ENCODE results near the gene ZNF304. TPM values are rescaled to one million over a fixed set of nuclear protein-coding genes. Genes with fewer than 3 reads are reported as not detected.
"Not testable (repeated sequence)": the region's sequence is repeated elsewhere in the genome, so short reads cannot be mapped to it uniquely, and the experiment has no call there.

Gene ZNF304
- total and polyA plus RNA-seq, 5 donors from 2014 or later, result 1.9 to 6.8 (median 3.1) TPM

- no peak for DNase-seq
- Histone ChIP-seq H3K4me3 (ENCODE audit: low read depth, low read length) (peak overlapping the region; percentile 80), H3K27ac (ENCODE audit: insufficient read depth, low read length, poor library complexity, severe bottlenecking) (peak overlapping the region; percentile 94), H3K9me3 (ENCODE audit: control insufficient read depth in 2 of 2, low read length in 2 of 2) (peaks cover 38 to 42% of the 10 kb centered on the region in 2 experiments), H3K27me3 (ENCODE audit: control insufficient read depth, insufficient read depth, low read length) (no peaks in the 10 kb centered on the region), H3K4me1 (ENCODE audit: control insufficient read depth, insufficient read depth, low read length, poor library complexity, severe bottlenecking) (peaks cover 7% of the 10 kb centered on the region), H3K36me3 (ENCODE audit: control insufficient read depth, insufficient read depth, low read length) (peaks cover 5% of the 10 kb centered on the region)
- Mint-ChIP-seq H3K9me3 (peaks cover 0 to 54% (median 16%) of the 10 kb centered on the region in 7 donors), H3K27me3 (no peaks in the 10 kb centered on the region), H3K27ac (peak overlapping the region in 1 of 3 donors; percentile 99), H3K4me1 (peaks cover 13 to 22% (median 15%) of the 10 kb centered on the region in 4 donors), H3K4me3 (peak overlapping the region in 3 of 4 donors; percentile 93 to 97 (median 96)), H3K36me3 (peaks cover 26% of the 10 kb centered on the region)
- no peak for ATAC-seq (ENCODE audit: low read depth in 2 of 2)
Measured at GRCh38 chr19:57362419-57362818, 11.3 kb downstream of the ZNF304 start.

- Mint-ChIP-seq H3K36me3 (peaks cover 26% of the 10 kb centered on the region), H3K4me3 (peak within 1 kb of the TSS; percentile 93 to 97 (median 96)), H3K27me3 (no peaks in the 10 kb centered on the region), H3K27ac (peak within 1 kb of the TSS; percentile 98 to 99 (median 98)), H3K4me1 (peaks cover 13 to 22% (median 17%) of the 10 kb centered on the region in 4 donors), H3K9me3 (peaks cover 0 to 53% (median 20%) of the 10 kb centered on the region in 7 donors)
- ATAC-seq (ENCODE audit: low read depth in 2 of 2), result peak; percentile 93 to 94
- Histone ChIP-seq H3K27me3 (ENCODE audit: control insufficient read depth, insufficient read depth, low read length) (no peaks in the 10 kb centered on the region), H3K9me3 (ENCODE audit: control insufficient read depth in 2 of 2, low read length in 2 of 2) (peaks cover 33 to 36% of the 10 kb centered on the region in 2 experiments), H3K4me3 (ENCODE audit: low read depth, low read length) (peak within 1 kb of the TSS; percentile 80), H3K36me3 (ENCODE audit: control insufficient read depth, insufficient read depth, low read length) (peaks cover 1% of the 10 kb centered on the region), H3K4me1 (ENCODE audit: control insufficient read depth, insufficient read depth, low read length, poor library complexity, severe bottlenecking) (peaks cover 7% of the 10 kb centered on the region), H3K27ac (ENCODE audit: insufficient read depth, low read length, poor library complexity, severe bottlenecking) (peak within 1 kb of the TSS; percentile 94)
- DNase-seq, result peak; percentile 94 to 99 (median 98)
Measured at GRCh38 chr19:57362997-57363687, 12.1 kb downstream of the ZNF304 start, which contains the start of the genes TRAPPC2B and ZNF547. TSS of gene TRAPPC2B (plus strand) at chr19:57363551. CDS start at chr19:57364834, 1,283 bp downstream. TSS of gene ZNF547 (plus strand) at chr19:57363551. CDS start at chr19:57368556, 5,005 bp downstream.

DNA sequence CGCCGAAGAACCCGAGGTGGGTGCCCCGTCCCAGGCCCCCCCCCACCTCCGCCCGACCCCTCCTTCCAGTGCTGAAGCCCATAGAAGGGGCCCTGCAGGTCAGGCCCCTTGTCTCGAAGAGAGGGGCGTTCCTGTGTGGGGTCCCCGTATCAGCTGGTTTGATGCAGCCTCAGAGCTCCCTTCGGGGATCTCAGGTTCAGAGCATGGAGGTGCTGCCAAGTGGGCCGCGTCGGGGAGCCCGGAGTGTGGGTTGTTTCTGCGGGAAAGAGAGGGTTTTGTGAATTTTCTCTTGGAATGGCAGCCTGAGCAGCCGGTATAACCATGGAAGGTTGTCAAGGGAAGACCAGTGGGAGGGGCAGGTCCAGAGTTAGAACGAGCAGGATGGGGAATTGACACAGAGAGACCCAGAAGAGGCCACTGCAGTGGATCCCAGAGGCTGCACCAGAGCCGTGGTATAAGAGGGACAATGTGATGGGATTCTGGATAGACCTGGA is 12.7 kb downstream of the ZNF304 start:
- DNase-seq (peak in 1 of 3 donors; percentile 7), ATAC-seq (ENCODE audit: low read depth in 2 of 2) (no peak)
- peak overlapping the region; percentile 93 to 97 (median 96) for H3K4me3 Mint-ChIP-seq
- peaks cover 27 to 30% of the 10 kb centered on the region in 2 experiments for H3K9me3 ChIP-seq (ENCODE audit: control insufficient read depth in 2 of 2, low read length in 2 of 2)
- peaks cover 23% of the 10 kb centered on the region for H3K36me3 Mint-ChIP-seq
- H3K9me3 Mint-ChIP-seq, result peaks cover 0 to 49% (median 24%) of the 10 kb centered on the region in 7 donors
- peaks cover 1% of the 10 kb centered on the region for H3K36me3 ChIP-seq (ENCODE audit: control insufficient read depth, insufficient read depth, low read length)
- H3K4me3 ChIP-seq (ENCODE audit: low read depth, low read length), result peak overlapping the region; percentile 76
- H3K27me3 Mint-ChIP-seq, result no peaks in the 10 kb centered on the region
- H3K27ac ChIP-seq (ENCODE audit: insufficient read depth, low read length, poor library complexity, severe bottlenecking), result peak overlapping the region; percentile 94
- H3K27me3 ChIP-seq (ENCODE audit: control insufficient read depth, insufficient read depth, low read length), result no peaks in the 10 kb centered on the region
- peaks cover 13 to 22% (median 18%) of the 10 kb centered on the region in 4 donors for H3K4me1 Mint-ChIP-seq
- H3K27ac Mint-ChIP-seq, result peak overlapping the region in 2 of 3 donors; percentile 98 to 99
- H3K4me1 ChIP-seq (ENCODE audit: control insufficient read depth, insufficient read depth, low read length, poor library complexity, severe bottlenecking), result peaks cover 7% of the 10 kb centered on the region

- H3K4me3 Mint-ChIP-seq, result peak overlapping the region in 3 of 4 donors; percentile 4 to 11 (median 9)
- peaks cover 36% of the 10 kb centered on the region for H3K36me3 Mint-ChIP-seq
- Histone ChIP-seq H3K27me3 (ENCODE audit: control insufficient read depth, insufficient read depth, low read length) (no peaks in the 10 kb centered on the region), H3K27ac (ENCODE audit: insufficient read depth, low read length, poor library complexity, severe bottlenecking) (no peak overlapping the region), H3K36me3 (ENCODE audit: control insufficient read depth, insufficient read depth, low read length) (peaks cover 3% of the 10 kb centered on the region), H3K4me1 (ENCODE audit: control insufficient read depth, insufficient read depth, low read length, poor library complexity, severe bottlenecking) (peaks cover 7% of the 10 kb centered on the region), H3K4me3 (ENCODE audit: low read depth, low read length) (no peak overlapping the region), H3K9me3 (ENCODE audit: control insufficient read depth in 2 of 2, low read length in 2 of 2) (peaks cover 14 to 17% of the 10 kb centered on the region in 2 experiments)
- no peak for ATAC-seq (ENCODE audit: low read depth in 2 of 2)
- peaks cover 0 to 37% (median 24%) of the 10 kb centered on the region in 7 donors for H3K9me3 Mint-ChIP-seq
- no peak overlapping the region for H3K27ac Mint-ChIP-seq
- no peaks in the 10 kb centered on the region for H3K27me3 Mint-ChIP-seq
- DNase-seq, result no peak
- peaks cover 13 to 22% (median 18%) of the 10 kb centered on the region in 4 donors for H3K4me1 Mint-ChIP-seq
Measured at GRCh38 chr19:57366776-57367175, 15.7 kb downstream of the ZNF304 start.

- Histone ChIP-seq H3K4me1 (ENCODE audit: control insufficient read depth, insufficient read depth, low read length, poor library complexity, severe bottlenecking) (no peaks in the 10 kb centered on the region), H3K27me3 (ENCODE audit: control insufficient read depth, insufficient read depth, low read length) (no peaks in the 10 kb centered on the region), H3K36me3 (ENCODE audit: control insufficient read depth, insufficient read depth, low read length) (peaks cover 38% of the 10 kb centered on the region), H3K9me3 (ENCODE audit: control insufficient read depth in 2 of 2, low read length in 2 of 2) (peaks cover 35 to 66% of the 10 kb centered on the region in 2 experiments), H3K4me3 (ENCODE audit: low read depth, low read length) (no peak overlapping the region), H3K27ac (ENCODE audit: insufficient read depth, low read length, poor library complexity, severe bottlenecking) (no peak overlapping the region)
- DNase-seq (no peak), ATAC-seq (ENCODE audit: low read depth in 2 of 2) (no peak)
- no peak overlapping the region for H3K27ac Mint-ChIP-seq
- no peaks in the 10 kb centered on the region for H3K27me3 Mint-ChIP-seq
- H3K4me1 Mint-ChIP-seq, result peaks cover 0 to 3% (median 0%) of the 10 kb centered on the region in 4 donors
- peaks cover 68% of the 10 kb centered on the region for H3K36me3 Mint-ChIP-seq
- H3K9me3 Mint-ChIP-seq, result peaks cover 2 to 57% (median 35%) of the 10 kb centered on the region in 7 donors
- no peak overlapping the region for H3K4me3 Mint-ChIP-seq
Measured at GRCh38 chr19:57374179-57374578, 23.1 kb downstream of the ZNF304 start.

DNA sequence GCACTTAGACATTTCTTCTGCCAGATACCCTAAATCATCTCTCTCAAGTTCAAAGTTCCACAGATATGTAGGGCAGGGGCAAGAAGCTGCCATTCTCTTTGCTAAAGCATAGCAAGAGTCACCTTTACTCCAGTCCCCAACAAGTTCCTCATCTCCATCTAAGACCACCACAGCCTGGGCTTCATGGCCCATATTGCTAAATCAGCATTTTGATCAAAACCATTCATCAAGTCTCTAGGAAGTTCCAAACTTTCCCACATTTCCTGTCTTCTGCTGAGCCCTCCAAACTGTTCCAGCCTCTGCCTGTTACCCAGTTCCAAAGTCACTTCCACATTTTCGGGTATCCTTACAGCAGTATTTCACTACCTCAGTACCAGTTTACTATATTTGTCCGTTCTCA is 23.6 kb downstream of the ZNF304 start:
- H3K27me3 Mint-ChIP-seq; H3K4me3 ChIP-seq (ENCODE audit: low read depth, low read length); H3K4me1 Mint-ChIP-seq; H3K27ac ChIP-seq (ENCODE audit: insufficient read depth, low read length, poor library complexity, severe bottlenecking); DNase-seq; H3K27me3 ChIP-seq (ENCODE audit: control insufficient read depth, insufficient read depth, low read length); H3K4me1 ChIP-seq (ENCODE audit: control insufficient read depth, insufficient read depth, low read length, poor library complexity, severe bottlenecking); ATAC-seq (ENCODE audit: low read depth in 2 of 2): not testable (repeated sequence)
- peaks cover 67% of the 10 kb centered on the region for H3K36me3 Mint-ChIP-seq
- H3K9me3 ChIP-seq (ENCODE audit: control insufficient read depth in 2 of 2, low read length in 2 of 2), result peaks cover 39 to 71% of the 10 kb centered on the region in 2 experiments
- H3K4me3 Mint-ChIP-seq, result peak overlapping the region in 1 of 4 donors; percentile 4
- peak overlapping the region in 1 of 3 donors; percentile 71 for H3K27ac Mint-ChIP-seq
- H3K9me3 Mint-ChIP-seq, result peaks cover 4 to 60% (median 35%) of the 10 kb centered on the region in 7 donors
- peaks cover 38% of the 10 kb centered on the region for H3K36me3 ChIP-seq (ENCODE audit: control insufficient read depth, insufficient read depth, low read length)

- H3K4me3 ChIP-seq (ENCODE audit: low read depth, low read length), result no peak overlapping the region
- Mint-ChIP-seq H3K36me3 (peaks cover 60% of the 10 kb centered on the region), H3K9me3 (peaks cover 4 to 68% (median 33%) of the 10 kb centered on the region in 7 donors), H3K27me3 (no peaks in the 10 kb centered on the region), H3K4me3 (no peak overlapping the region), H3K4me1 (no peaks in the 10 kb centered on the region), H3K27ac (no peak overlapping the region)
- no peak for ATAC-seq (ENCODE audit: low read depth in 2 of 2)
- no peak overlapping the region for H3K27ac ChIP-seq (ENCODE audit: insufficient read depth, low read length, poor library complexity, severe bottlenecking)
- peaks cover 37% of the 10 kb centered on the region for H3K36me3 ChIP-seq (ENCODE audit: control insufficient read depth, insufficient read depth, low read length)
- H3K27me3 ChIP-seq (ENCODE audit: control insufficient read depth, insufficient read depth, low read length), result no peaks in the 10 kb centered on the region
- peaks cover 48 to 85% of the 10 kb centered on the region in 2 experiments for H3K9me3 ChIP-seq (ENCODE audit: control insufficient read depth in 2 of 2, low read length in 2 of 2)
- H3K4me1 ChIP-seq (ENCODE audit: control insufficient read depth, insufficient read depth, low read length, poor library complexity, severe bottlenecking), result no peaks in the 10 kb centered on the region
- no peak for DNase-seq
Measured at GRCh38 chr19:57376151-57376550, 25.1 kb downstream of the ZNF304 start.
